Neuronal stem cell (in vitro differentiated cells): ENCODE results near the gene ASS1.
A peak's percentile ranks its signal among the peaks of the same experiment; 100 is the strongest.

Experiments
- DNase-seq: peaks from one replicate; pipeline ENCODE4 v3.0.0-alpha.2; 2013; ENCODE audit warnings: low spot score
- H2AFZ ChIP-seq: one replicate; pipeline ENCODE4 v1.6.1; 2013; ENCODE audit warnings: mild to moderate bottlenecking, low read length, inconsistent platforms
- H2AK5ac ChIP-seq: 2 replicates; pipeline ENCODE4 v1.6.1; 2013; ENCODE audit warnings: low read depth, mild to moderate bottlenecking, inconsistent platforms, low read length, moderate library complexity, mixed read lengths
- H2BK120ac ChIP-seq: 2 replicates; pipeline ENCODE4 v1.6.1; 2013; ENCODE audit warnings: low read depth, mild to moderate bottlenecking, inconsistent platforms, low read length, moderate library complexity, mixed read lengths
- H2BK12ac ChIP-seq: one replicate; pipeline ENCODE4 v1.6.1; 2013; ENCODE audit warnings: low read length, inconsistent platforms
- H2BK15ac ChIP-seq: 2 replicates; pipeline ENCODE4 v1.6.1; 2013; ENCODE audit warnings: mild to moderate bottlenecking, low read length, inconsistent platforms, mixed read lengths
- H2BK5ac ChIP-seq: one replicate; pipeline ENCODE4 v1.6.1; 2013; ENCODE audit warnings: inconsistent platforms, mild to moderate bottlenecking, low read length, moderate library complexity
- H3K14ac ChIP-seq: one replicate; pipeline ENCODE4 v1.6.1; 2013; ENCODE audit warnings: low read length, inconsistent platforms
- H3K18ac ChIP-seq: 2 replicates; pipeline ENCODE4 v1.6.1; 2013; ENCODE audit warnings: low read length, inconsistent platforms
- H3K23ac ChIP-seq: 2 replicates; pipeline ENCODE4 v1.6.1; 2013; ENCODE audit warnings: low read depth, mild to moderate bottlenecking, mixed read lengths, low read length, inconsistent platforms; ENCODE audit not compliant: poor library complexity
- H3K27ac ChIP-seq: replicated peaks from 3 replicates; pipeline ENCODE4 v1.5.1; 2013; ENCODE audit warnings: low read length, inconsistent platforms
- H3K27me3 ChIP-seq, 3 experiments: 2 replicates each; pipeline ENCODE4 v1.6.1; 2013; ENCODE audit warnings: low read length in 3 of 3, mild to moderate bottlenecking in 2 of 3, inconsistent platforms in 1 of 3, low read depth in 1 of 3, mixed read lengths in 1 of 3, moderate library complexity in 1 of 3; ENCODE audit not compliant: control insufficient read depth in 3 of 3, insufficient read depth in 3 of 3
- H3K36me3 ChIP-seq, 2 donors: replicated peaks in 1 of 2; 2 replicates each; pipeline ENCODE4 v1.6.1; 2013; ENCODE audit warnings: low read length in 2 of 2; ENCODE audit not compliant: control insufficient read depth in 2 of 2, insufficient read depth in 2 of 2
- H3K4ac ChIP-seq: 2 replicates; pipeline ENCODE4 v1.6.1; 2013; ENCODE audit warnings: inconsistent platforms, mild to moderate bottlenecking, low read length, moderate library complexity
- H3K4me1 ChIP-seq, 2 donors: 1 replicate in 1 of 2; 2 replicates in 1 of 2; pipeline ENCODE4 v1.6.1; 2013; ENCODE audit warnings: low read length in 2 of 2, low read depth in 1 of 2; ENCODE audit not compliant: control insufficient read depth in 2 of 2, insufficient read depth in 1 of 2
- H3K4me2 ChIP-seq: one replicate; pipeline ENCODE4 v1.6.1; 2013; ENCODE audit warnings: mild to moderate bottlenecking, low read length, inconsistent platforms; ENCODE audit not compliant: insufficient read depth, poor library complexity, severe bottlenecking
- H3K4me3 ChIP-seq, 2 donors: 2 replicates each; pipeline ENCODE4 v1.5.1; 2013; ENCODE audit warnings: low read length in 2 of 2, mild to moderate bottlenecking in 2 of 2, inconsistent platforms in 1 of 2, moderate library complexity in 1 of 2
- H3K79me1 ChIP-seq: one replicate; pipeline ENCODE4 v1.6.1; 2013; ENCODE audit warnings: low read depth, mild to moderate bottlenecking, inconsistent platforms, low read length, moderate library complexity
- H3K9ac ChIP-seq: one replicate; pipeline ENCODE4 v1.6.1; 2013; ENCODE audit warnings: mild to moderate bottlenecking, low read depth, low read length, inconsistent platforms; ENCODE audit not compliant: poor library complexity
- H3K9me3 ChIP-seq, 2 donors: replicated peaks in 1 of 2; 2 replicates each; pipeline versions ENCODE3 to v1.6.1; 2013; ENCODE audit warnings: low read length in 2 of 2, mild to moderate bottlenecking in 2 of 2, inconsistent platforms in 1 of 2, low read depth in 1 of 2, mixed read lengths in 1 of 2, moderate library complexity in 1 of 2; ENCODE audit not compliant: control insufficient read depth in 2 of 2, insufficient read depth in 1 of 2
- H4K8ac ChIP-seq: one replicate; pipeline ENCODE4 v1.6.1; 2013; ENCODE audit warnings: low read depth, mild to moderate bottlenecking, inconsistent platforms, low read length, moderate library complexity
- H4K91ac ChIP-seq: one replicate; pipeline ENCODE4 v1.6.1; 2013; ENCODE audit warnings: low read length, low read depth, mild to moderate bottlenecking, inconsistent platforms; ENCODE audit not compliant: poor library complexity
- WGBS, 2 donors: extraction: QIAGEN DNeasy Blood & Tissue Kit; methylation state at CpG; one replicate each; pipeline ENCODE4 v1.1.7; 2013; ENCODE audit warnings: missing lambda C conversion rate in 2 of 2, mixed read lengths in 1 of 2; ENCODE audit not compliant: insufficient read length in 2 of 2, insufficient replicate concordance in 1 of 2; ENCODE audit errors: extremely low coverage in 2 of 2; 5-methylcytosine and 5-hydroxymethylcytosine counted together

The ASS1 gene

DNA sequence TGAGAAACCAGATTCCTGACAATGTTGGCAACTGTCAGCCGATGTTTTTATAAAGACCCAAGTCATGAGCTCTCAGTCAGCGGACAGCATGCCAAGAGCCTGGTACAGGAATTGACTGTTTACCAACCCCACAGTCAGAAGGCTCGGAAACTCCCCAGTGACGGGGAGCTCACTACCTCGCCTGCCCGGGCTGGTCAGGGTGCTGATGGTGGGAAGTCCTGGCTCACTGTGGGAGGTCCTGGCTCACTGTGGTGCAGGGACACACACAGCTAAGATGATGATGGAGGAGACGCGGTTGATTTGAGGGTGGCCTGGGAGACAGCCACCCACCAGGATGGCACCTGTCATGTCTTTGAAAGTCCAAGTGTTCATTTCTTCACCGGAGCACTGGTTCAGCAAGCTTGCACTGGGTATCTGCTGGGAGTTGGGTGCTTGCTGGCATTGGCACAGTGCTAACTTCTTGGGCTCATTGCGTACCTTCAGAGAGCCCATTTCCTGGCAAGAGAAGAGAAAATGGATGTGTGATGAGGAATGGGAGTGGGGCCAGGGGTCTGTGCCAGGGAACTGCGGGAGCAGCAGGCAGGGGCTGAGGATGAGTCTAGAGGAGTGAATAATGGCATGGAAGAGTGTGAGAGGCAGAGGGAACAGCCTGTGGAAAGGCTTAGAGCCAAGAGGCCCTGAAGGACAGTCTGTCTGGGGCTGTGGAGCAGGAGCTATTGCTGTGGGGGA, 15.3 kb downstream of the ASS1 start:
- DNase-seq: no peak
- peak overlapping the region; percentile 37 for H3K23ac ChIP-seq
- no peaks in the 10 kb centered on the region for H3K9me3 ChIP-seq
- H3K27ac ChIP-seq: no peak overlapping the region
- H3K27me3 ChIP-seq: peaks cover 0 to 17% (median 0%) of the 10 kb centered on the region in 3 experiments
- peak overlapping the region; percentile 87 for H2AK5ac ChIP-seq
- no peaks in the 10 kb centered on the region for H3K36me3 ChIP-seq
- H2BK5ac ChIP-seq: no peak overlapping the region
- H3K79me1 ChIP-seq: no peaks in the 10 kb centered on the region
- H3K14ac ChIP-seq: no peak overlapping the region
- no peak overlapping the region for H3K9ac ChIP-seq
- no peak overlapping the region for H3K4me2 ChIP-seq
- H2BK12ac ChIP-seq: no peak overlapping the region
- H4K91ac ChIP-seq: peak overlapping the region; percentile 53
- H2AFZ ChIP-seq: no peak overlapping the region
- no peak overlapping the region for H3K4me3 ChIP-seq
- no peak overlapping the region for H2BK120ac ChIP-seq
- H3K4me1 ChIP-seq: peaks cover 0 to 2% of the 10 kb centered on the region in 2 donors
- H3K18ac ChIP-seq: peak overlapping the region; percentile 33
- peak overlapping the region; percentile 32 for H2BK15ac ChIP-seq
- no peak overlapping the region for H4K8ac ChIP-seq
- no peak overlapping the region for H3K4ac ChIP-seq
- WGBS, 2 donors: no CpG with 5 or more reads among the region's 11 CpGs

DNA sequence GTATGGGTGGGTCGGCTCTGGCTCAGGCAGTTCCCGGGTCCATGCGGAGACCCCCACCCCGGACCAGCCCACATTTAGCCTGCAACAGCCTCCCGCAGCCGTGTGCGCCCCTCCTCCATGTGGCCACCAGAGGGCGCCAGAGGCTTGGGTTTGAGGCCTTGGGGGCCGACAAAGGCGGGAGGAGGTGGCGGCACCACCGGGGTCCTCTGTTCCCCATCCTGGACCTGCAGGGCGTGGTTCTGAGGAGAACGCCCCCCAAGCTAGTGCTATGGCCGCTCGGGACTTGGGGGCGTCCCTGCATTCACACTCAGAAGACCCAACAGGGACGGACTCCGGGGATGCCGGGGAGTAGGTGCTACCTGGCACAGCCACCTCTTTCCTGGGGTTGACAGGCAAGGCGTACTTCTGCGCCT, 16.5 kb downstream of the ASS1 start:
- Histone ChIP-seq H3K9me3 (no peaks in the 10 kb centered on the region), H3K9ac (no peak overlapping the region), H3K27ac (no peak overlapping the region), H3K36me3 (no peaks in the 10 kb centered on the region), H3K23ac (no peak overlapping the region), H3K14ac (no peak overlapping the region), H3K27me3 (peaks cover 0 to 27% (median 0%) of the 10 kb centered on the region in 3 experiments), H3K4me2 (no peak overlapping the region), H2BK15ac (peak overlapping the region; percentile 62), H2BK120ac (no peak overlapping the region), H2BK12ac (no peak overlapping the region), H2BK5ac (peak overlapping the region; percentile 27), H3K18ac (peak overlapping the region; percentile 1), H2AK5ac (peak overlapping the region; percentile 95), H3K4me1 (peaks cover 2 to 11% of the 10 kb centered on the region in 2 donors), H3K4me3 (no peak overlapping the region), H2AFZ (no peak overlapping the region), H3K79me1 (no peaks in the 10 kb centered on the region), H4K91ac (no peak overlapping the region), H4K8ac (no peak overlapping the region), H3K4ac (no peak overlapping the region)
- peak; percentile 81 for DNase-seq
- no CpG with 5 or more reads among the region's 22 CpGs for WGBS, 2 donors

DNA sequence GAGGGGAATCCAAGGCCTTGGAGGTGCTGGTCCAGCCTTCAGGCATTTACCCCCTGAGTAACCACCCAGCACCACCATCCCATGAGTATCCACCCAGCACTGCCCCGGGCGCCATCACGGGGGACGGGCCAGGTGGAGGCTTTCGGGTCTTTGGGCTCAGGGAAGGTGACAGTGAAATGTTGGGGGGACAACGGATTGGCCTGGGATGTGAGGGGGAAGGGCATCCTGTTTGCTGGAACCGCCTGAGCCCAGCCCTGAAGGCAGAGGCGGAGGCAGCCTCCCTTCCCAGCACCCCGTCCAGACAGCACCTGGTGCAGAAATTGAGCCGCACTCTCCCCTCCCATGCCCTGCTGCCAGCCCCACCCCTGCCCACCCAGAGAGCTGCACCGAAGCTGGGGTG, 17.0 kb downstream of the ASS1 start:
- no peaks in the 10 kb centered on the region for H3K79me1 ChIP-seq
- no peak overlapping the region for H3K4me2 ChIP-seq
- H2AFZ ChIP-seq: no peak overlapping the region
- no peak overlapping the region for H3K14ac ChIP-seq
- peak overlapping the region; percentile 48 for H2BK12ac ChIP-seq
- no peak overlapping the region for H2BK120ac ChIP-seq
- no peak overlapping the region for H3K27ac ChIP-seq
- WGBS, 2 donors: no CpG with 5 or more reads among the region's 11 CpGs
- no peak overlapping the region for H3K9ac ChIP-seq
- H3K4ac ChIP-seq: no peak overlapping the region
- peaks cover 0 to 32% (median 0%) of the 10 kb centered on the region in 3 experiments for H3K27me3 ChIP-seq
- H4K8ac ChIP-seq: no peak overlapping the region
- H4K91ac ChIP-seq: no peak overlapping the region
- peak overlapping the region; percentile 95 for H2AK5ac ChIP-seq
- DNase-seq: no peak
- no peaks in the 10 kb centered on the region for H3K9me3 ChIP-seq
- peak overlapping the region; percentile 27 for H2BK5ac ChIP-seq
- peak overlapping the region; percentile 62 for H2BK15ac ChIP-seq
- H3K4me1 ChIP-seq: peaks cover 2 to 16% of the 10 kb centered on the region in 2 donors
- peak overlapping the region; percentile 1 for H3K18ac ChIP-seq
- H3K36me3 ChIP-seq: no peaks in the 10 kb centered on the region
- H3K23ac ChIP-seq: no peak overlapping the region
- H3K4me3 ChIP-seq: no peak overlapping the region

DNA sequence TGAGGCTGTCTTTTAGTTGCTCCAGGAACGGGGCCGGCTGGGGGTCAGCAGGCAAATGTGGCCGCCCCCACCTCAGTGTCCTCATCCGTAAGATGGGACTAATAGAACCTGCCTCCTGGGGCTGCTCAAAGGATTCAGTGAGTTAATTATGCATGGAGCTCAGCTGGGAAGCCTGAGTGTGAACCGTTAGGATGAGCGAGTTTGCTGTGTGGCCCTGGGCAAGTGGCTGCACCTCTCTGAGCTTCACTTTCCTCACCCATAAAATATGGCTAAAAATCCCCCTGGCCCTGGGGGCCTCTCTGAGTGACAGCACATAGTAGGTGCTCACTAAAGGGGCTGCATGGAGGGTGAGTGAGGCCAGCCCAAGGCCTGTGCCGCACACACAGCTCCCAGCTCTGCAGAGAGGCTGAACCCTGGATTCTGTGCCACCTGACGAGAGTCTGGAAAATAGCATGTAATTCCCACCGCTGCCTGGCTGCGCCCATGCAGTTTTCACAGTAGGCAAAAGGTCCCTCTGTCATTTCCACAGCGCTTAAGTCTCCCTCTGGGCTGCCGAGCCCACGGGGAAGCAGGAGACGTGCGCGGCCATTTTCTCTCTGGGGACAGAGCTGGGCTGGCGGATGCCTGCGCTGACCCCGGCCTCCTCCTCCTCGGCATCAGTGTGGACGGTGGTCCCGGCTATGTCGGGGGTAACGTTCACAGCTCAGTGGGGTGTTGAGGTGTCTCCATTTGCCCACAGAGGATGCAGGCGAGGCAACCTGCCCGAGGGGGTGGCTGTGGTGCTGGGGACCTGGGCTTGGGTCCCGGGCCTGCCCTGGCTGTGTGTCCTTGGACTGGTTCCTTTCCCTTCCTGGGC, 18.2 kb downstream of the ASS1 start:
- H4K91ac ChIP-seq: no peak overlapping the region
- H3K23ac ChIP-seq: no peak overlapping the region
- no peak overlapping the region for H2BK12ac ChIP-seq
- H2AFZ ChIP-seq: no peak overlapping the region
- H2AK5ac ChIP-seq: peak overlapping the region; percentile 95
- peak overlapping the region; percentile 3 for H3K9ac ChIP-seq
- peak overlapping the region; percentile 61 for H2BK120ac ChIP-seq
- no peaks in the 10 kb centered on the region for H3K79me1 ChIP-seq
- no CpG with 5 or more reads among the region's 27 CpGs for WGBS, 2 donors
- H3K27me3 ChIP-seq: peaks cover 0 to 44% (median 0%) of the 10 kb centered on the region in 3 experiments
- H3K27ac ChIP-seq: no peak overlapping the region
- no peak for DNase-seq
- H3K4me3 ChIP-seq: no peak overlapping the region
- H3K4me1 ChIP-seq: peaks cover 2 to 25% of the 10 kb centered on the region in 2 donors
- no peak overlapping the region for H3K4ac ChIP-seq
- H2BK15ac ChIP-seq: peak overlapping the region; percentile 86
- no peak overlapping the region for H3K14ac ChIP-seq
- H3K36me3 ChIP-seq: no peaks in the 10 kb centered on the region
- H4K8ac ChIP-seq: no peak overlapping the region
- H3K18ac ChIP-seq: peak overlapping the region; percentile 67
- peak overlapping the region; percentile 78 for H2BK5ac ChIP-seq
- H3K9me3 ChIP-seq: no peaks in the 10 kb centered on the region
- no peak overlapping the region for H3K4me2 ChIP-seq
